Epithelial cell of proximal tubule (primary cell): Measurements from ENCODE around the gene SLC12A6. TPM values are rescaled to one million over a fixed set of nuclear protein-coding genes. Genes with fewer than 3 reads are reported as not detected.

ENCODE experiments used
- DNase-seq: peaks from one replicate; pipeline ENCODE4 v3.0.0-alpha.2; 2011; ENCODE audit warnings: low read depth
- H3K4me3 ChIP-seq: 2 replicates; pipeline ENCODE4 v1.5.1; 2011; ENCODE audit warnings: low read depth, mild to moderate bottlenecking, low read length
- total RNA-seq: library from RNA; depleted of rRNA; stranded (reverse); fragments of >200 nt; gene quantifications from 2 replicates; pipeline ENCODE4 v1.2.3, GENCODE V29; 2015
- TF ChIP-seq, protein P1 (sequence below): conservative IDR thresholded peaks from 2 replicates; pipeline ENCODE4 v1.5.1; 2012; ENCODE audit warnings: low read depth, mild to moderate bottlenecking, low read length

The SLC12A6 gene
- total RNA-seq, 1 donor from 2014 or later, result 8.3 TPM

DNA sequence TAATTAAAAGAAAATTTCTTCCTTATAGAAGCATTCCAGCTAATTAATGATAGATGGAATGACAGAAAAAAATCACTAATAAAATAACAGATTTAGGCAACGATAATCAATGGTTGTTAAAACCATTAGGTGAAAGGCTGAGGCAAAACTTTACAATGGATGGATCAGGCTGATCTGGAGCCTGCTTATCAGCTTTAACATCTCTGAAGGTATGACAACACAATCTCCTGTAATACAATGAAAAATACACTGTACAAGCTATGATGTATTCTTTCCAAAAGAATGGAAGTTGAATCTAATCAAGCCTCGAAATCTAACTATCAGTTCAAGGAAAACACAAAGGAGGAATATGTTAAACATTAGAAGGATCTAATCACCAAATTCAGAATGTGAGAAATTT, 73.5 kb downstream of the SLC12A6 start:
- no peak overlapping the region for H3K4me3 ChIP-seq
- TF ChIP-seq, protein P1, sequence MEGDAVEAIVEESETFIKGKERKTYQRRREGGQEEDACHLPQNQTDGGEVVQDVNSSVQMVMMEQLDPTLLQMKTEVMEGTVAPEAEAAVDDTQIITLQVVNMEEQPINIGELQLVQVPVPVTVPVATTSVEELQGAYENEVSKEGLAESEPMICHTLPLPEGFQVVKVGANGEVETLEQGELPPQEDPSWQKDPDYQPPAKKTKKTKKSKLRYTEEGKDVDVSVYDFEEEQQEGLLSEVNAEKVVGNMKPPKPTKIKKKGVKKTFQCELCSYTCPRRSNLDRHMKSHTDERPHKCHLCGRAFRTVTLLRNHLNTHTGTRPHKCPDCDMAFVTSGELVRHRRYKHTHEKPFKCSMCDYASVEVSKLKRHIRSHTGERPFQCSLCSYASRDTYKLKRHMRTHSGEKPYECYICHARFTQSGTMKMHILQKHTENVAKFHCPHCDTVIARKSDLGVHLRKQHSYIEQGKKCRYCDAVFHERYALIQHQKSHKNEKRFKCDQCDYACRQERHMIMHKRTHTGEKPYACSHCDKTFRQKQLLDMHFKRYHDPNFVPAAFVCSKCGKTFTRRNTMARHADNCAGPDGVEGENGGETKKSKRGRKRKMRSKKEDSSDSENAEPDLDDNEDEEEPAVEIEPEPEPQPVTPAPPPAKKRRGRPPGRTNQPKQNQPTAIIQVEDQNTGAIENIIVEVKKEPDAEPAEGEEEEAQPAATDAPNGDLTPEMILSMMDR, result no peak
- DNase-seq, result no peak

DNA sequence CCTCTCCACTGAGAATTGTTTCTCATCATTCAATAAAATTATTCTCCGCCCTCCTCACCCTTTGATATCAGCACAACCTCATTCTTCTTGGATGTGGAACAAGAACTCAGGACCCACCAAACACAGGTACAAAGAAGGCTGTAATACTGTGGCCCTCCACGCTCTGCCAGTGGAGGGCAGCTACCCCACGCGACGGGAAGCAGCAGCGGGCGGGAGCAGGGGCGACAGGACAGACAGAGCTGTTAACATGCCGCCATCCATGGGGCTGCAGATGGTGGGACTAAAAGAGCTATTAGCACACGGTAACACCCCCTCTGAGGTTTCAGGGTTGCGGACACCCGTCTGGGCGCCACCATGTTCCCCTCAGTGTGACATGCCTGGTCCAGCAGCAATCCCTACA, 75.2 kb downstream of the SLC12A6 start:
- no peak for DNase-seq
- TF ChIP-seq, protein P1, result no peak
- no peak overlapping the region for H3K4me3 ChIP-seq

DNA sequence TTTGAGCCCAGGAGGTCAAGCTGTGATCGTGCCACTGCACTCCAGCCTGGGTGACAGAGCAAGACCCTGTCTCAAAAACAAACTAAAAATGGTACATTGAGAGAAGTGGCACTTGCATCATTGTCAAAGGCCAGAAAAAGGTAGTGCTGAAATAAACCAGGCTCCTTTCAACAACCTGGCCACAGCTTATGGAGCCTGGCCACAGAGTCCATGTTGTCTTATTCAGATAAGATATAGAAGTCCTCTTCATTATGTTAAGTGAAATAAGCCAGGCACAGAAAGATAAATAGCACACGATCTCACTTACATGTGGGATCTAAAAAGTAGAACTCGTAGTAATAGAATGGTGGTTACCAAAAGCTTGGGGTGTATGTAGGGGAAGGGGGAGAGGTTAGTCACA, 78.0 kb downstream of the SLC12A6 start:
- TF ChIP-seq, protein P1, result no peak
- no peak overlapping the region for H3K4me3 ChIP-seq
- DNase-seq, result no peak

DNA sequence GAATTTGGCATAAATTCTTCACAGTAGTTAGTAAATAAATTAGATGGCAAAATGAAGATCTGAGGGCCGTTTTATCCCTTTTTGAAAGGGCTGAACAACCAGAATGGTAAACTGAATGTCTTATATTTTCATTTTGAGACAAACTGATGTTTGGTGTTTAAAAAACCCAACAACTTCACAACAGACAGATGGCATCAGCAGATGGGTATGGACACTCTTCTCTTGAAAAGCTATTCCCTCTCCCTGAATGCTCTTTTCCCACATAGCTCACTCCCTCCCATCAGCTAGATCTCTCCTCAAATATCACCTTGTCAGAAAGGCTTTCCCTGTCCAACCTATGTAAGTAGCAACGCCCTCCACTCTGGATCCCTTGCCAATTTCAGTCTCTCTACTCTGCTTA, 79.4 kb downstream of the SLC12A6 start:
- TF ChIP-seq, protein P1, result no peak

DNA sequence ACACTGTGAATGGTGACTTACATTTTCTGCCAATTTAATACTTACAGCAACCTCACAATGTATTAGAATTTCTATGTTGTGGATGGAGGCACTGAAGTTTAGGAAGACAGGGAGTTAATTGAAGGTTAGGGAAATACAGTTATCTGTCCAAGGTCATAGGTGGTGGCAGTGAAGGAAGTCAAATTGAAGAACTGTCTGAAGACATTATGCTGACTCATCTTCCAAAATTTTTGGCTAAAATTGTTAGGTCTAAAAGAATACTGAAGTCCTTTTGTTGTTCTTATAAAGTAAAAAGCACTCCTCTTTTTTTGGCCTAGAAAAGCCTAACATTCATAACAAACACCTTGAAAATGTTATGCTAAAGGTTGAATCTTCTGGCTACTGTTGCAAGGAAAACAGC, 85.0 kb downstream of the SLC12A6 start:
- TF ChIP-seq, protein P1, result no peak
- DNase-seq, result no peak
- H3K4me3 ChIP-seq, result no peak overlapping the region

More for the DNA sequence above, 79.4 kb downstream of the SLC12A6 start:
- no peak for DNase-seq
- H3K4me3 ChIP-seq, result no peak overlapping the region

DNA sequence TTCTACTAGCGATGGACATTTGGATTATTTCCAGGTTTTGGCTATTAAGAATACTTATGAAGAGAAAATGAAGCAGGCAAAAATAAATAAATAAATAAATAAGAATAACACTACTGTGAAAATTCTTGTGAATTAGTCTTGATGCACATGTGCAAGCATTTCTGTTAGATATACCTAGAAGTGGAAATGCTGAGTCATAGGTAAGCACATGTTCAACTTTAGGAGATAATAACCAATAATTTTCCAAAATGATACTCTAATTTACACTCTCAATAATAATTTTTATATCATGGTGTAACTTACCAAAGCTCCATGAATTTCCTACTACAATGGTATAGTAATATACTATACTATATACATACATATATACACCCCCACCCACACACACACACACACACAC, 89.4 kb downstream of the SLC12A6 start:
- TF ChIP-seq, protein P1, result no peak

DNA sequence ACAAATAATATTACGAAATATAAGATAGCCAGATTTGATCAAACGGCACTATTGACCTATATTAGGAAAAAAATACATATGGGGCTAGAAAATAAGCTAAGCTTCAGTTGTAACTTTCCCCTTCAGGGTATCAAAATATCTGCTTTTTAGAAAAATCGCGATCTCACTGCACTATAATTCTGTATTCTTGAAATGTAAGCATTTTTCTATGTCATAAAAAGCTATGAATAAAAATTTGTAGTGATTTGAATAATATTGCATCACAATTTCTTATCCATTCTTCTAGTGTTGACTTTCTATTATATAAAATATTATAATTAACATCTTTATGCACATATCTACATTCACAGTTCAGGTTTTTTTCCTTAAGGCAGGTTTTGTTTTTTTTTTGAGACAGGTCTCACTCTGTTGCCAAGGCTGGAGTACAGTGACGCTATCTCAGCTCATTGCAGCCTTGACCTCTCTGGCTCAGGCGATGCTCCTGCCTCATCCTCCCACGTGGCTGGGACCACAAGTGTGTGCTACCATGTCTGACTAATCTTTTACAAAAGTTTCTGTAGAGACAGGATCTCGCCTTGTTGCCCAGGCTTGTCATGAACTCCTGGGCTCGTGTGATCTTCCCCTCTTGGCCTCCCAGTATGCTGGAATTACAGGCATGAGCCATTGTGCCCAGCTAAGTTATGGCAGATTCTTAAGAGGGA, 91.2 kb downstream of the SLC12A6 start:
- no peak for DNase-seq
- TF ChIP-seq, protein P1, result no peak
- no peak overlapping the region for H3K4me3 ChIP-seq

More for the DNA sequence above, 89.4 kb downstream of the SLC12A6 start:
- no peak overlapping the region for H3K4me3 ChIP-seq
- no peak for DNase-seq
